Sigmoid colon (tissue), 7 donors: Measurements from ENCODE around the gene CNDP1. TPM values are rescaled to one million over a fixed set of nuclear protein-coding genes. Genes with fewer than 3 reads are reported as not detected.
A peak's percentile ranks its signal among the peaks of the same experiment; 100 is the strongest.

Experiments
- DNase-seq: peaks from one replicate; pipeline ENCODE4 v3.0.0-alpha.2; 2019
- H3K27ac ChIP-seq, 4 donors: fragments of 200-600 bp; sonication (generic); one replicate each; pipeline ENCODE4 v1.5.1; 2016 to 2019; ENCODE audit warnings: mild to moderate bottlenecking in 1 of 4
- H3K27me3 ChIP-seq, 3 donors: fragments of 200-600 bp; sonication (generic); one replicate each; pipeline ENCODE4 v1.5.1; 2019; ENCODE audit warnings: mild to moderate bottlenecking in 1 of 3
- H3K36me3 ChIP-seq, 4 donors: fragments of 200-600 bp; sonication (generic); one replicate each; pipeline ENCODE4 v1.5.1; 2016 to 2019
- H3K4me1 ChIP-seq, 4 donors: fragments of 200-600 bp; sonication (generic); one replicate each; pipeline ENCODE4 v1.5.1; 2017 to 2019
- H3K4me3 ChIP-seq, 4 donors: fragments of 200-600 bp; sonication (generic); one replicate each; pipeline ENCODE4 v1.5.1; 2017 to 2019; ENCODE audit warnings: mild to moderate bottlenecking in 2 of 4, moderate library complexity in 1 of 4
- H3K9me3 ChIP-seq, 4 donors: fragments of 200-600 bp in 3 of 4; sonication (generic) in 3 of 4; one replicate each; pipeline versions ENCODE4 v1.5.1 to v1.6.1; 2013 to 2019
- CTCF ChIP-seq, 4 experiments: fragments of 450-650 bp in 3 of 4; fragments of 200-600 bp in 1 of 4; IDR thresholded peaks; one replicate each; pipeline ENCODE4 v1.5.1; 2016 to 2019; ENCODE audit warnings: antibody characterized with exemption in 4 of 4, mild to moderate bottlenecking in 3 of 4, moderate library complexity in 2 of 4
- EP300 ChIP-seq, 4 donors: sonication (generic); formaldehyde crosslinking; IDR thresholded peaks; one replicate each; pipeline ENCODE4 v1.6.1; 2017; ENCODE audit warnings: antibody characterized with exemption in 4 of 4
- POLR2A ChIP-seq, 2 donors: fragments of 450-650 bp; IDR thresholded peaks; one replicate each; pipeline ENCODE4 v1.6.1; 2016; ENCODE audit warnings: antibody characterized with exemption in 2 of 2, mild to moderate bottlenecking in 2 of 2, moderate library complexity in 2 of 2
- POLR2AphosphoS5 ChIP-seq, 4 donors: sonication (generic); formaldehyde crosslinking; IDR thresholded peaks; one replicate each; pipeline ENCODE4 v1.6.1; 2017; ENCODE audit warnings: antibody characterized with exemption in 4 of 4
- WGBS, 2 donors: extraction: QIAGEN DNeasy Blood & Tissue Kit; methylation state at CpG; one replicate each; pipeline ENCODE4 v1.1.7; 2013; 5-methylcytosine and 5-hydroxymethylcytosine counted together
- intact Hi-C: fragments of 100-400 bp; cut with DNase I; formaldehyde crosslinking; loops from one replicate; pipeline ENCODE4 v1.15.1; 2023
- polyA plus RNA-seq, 3 donors: library from polyadenylated mRNA; stranded (reverse); fragments of 200-250 nt; gene quantifications; one replicate each; pipeline ENCODE4 v1.2.3, GENCODE V29; 2013
- total RNA-seq, 4 donors: library from RNA; depleted of rRNA; stranded (reverse); fragments of >200 nt; gene quantifications; one replicate each; pipeline ENCODE4 v1.1.0, GENCODE V29; 2016
- donor health status: healthy with polysubstance abuse.
- donor health status: Bipolar disorder and iron deficiency.
- donor health status: healthy.

The CNDP1 gene
- total and polyA plus RNA-seq, 7 donors: 0.10 to 0.60 TPM; not detected in 5

- Histone ChIP-seq H3K36me3 (no peaks in the 10 kb centered on the region), H3K9me3 (no peaks in the 10 kb centered on the region), H3K4me1 (peaks cover 0 to 7% (median 2%) of the 10 kb centered on the region in 4 donors), H3K4me3 (no peak overlapping the region), H3K27me3 (no peaks in the 10 kb centered on the region), H3K27ac (no peak overlapping the region)
- TF ChIP-seq POLR2AphosphoS5 (IDR thresholded peaks at IDR 0.05) (no peak), EP300 (IDR thresholded peaks at IDR 0.05) (no peak), CTCF (IDR thresholded peaks at IDR 0.05) (no peak), POLR2A (IDR thresholded peaks at IDR 0.05) (no peak)
- intact Hi-C loops: no loop called here
- DNase-seq: no peak
- WGBS, 2 donors: 60 to 66% methylated on average over 7 of the region's 7 CpGs
Observed at GRCh38 chr18:74616494-74616893, 82.2 kb downstream of the CNDP1 start.

- DNase-seq: no peak
- peaks cover 0 to 7% (median 2%) of the 10 kb centered on the region in 4 donors for H3K4me1 ChIP-seq
- TF ChIP-seq POLR2AphosphoS5 (IDR thresholded peaks at IDR 0.05) (no peak), EP300 (IDR thresholded peaks at IDR 0.05) (no peak), CTCF (IDR thresholded peaks at IDR 0.05) (no peak), POLR2A (IDR thresholded peaks at IDR 0.05) (no peak)
- H3K27ac ChIP-seq: no peak overlapping the region
- H3K9me3 ChIP-seq: no peaks in the 10 kb centered on the region
- H3K36me3 ChIP-seq: no peaks in the 10 kb centered on the region
- no peaks in the 10 kb centered on the region for H3K27me3 ChIP-seq
- 84 to 87% methylated on average over 2 of the region's 2 CpGs for WGBS, 2 donors
- no peak overlapping the region for H3K4me3 ChIP-seq
- intact Hi-C loops: no loop called here
Observed at GRCh38 chr18:74617486-74617885, 83.2 kb downstream of the CNDP1 start.

GRCh38 chr18:74622072-74622471 lies 87.8 kb downstream of the CNDP1 start:
- H3K9me3 ChIP-seq: no peaks in the 10 kb centered on the region
- intact Hi-C loops: no loop called here
- 77 to 84% methylated on average over 9 of the region's 9 CpGs for WGBS, 2 donors
- no peaks in the 10 kb centered on the region for H3K27me3 ChIP-seq
- no peak overlapping the region for H3K27ac ChIP-seq
- no peaks in the 10 kb centered on the region for H3K36me3 ChIP-seq
- H3K4me1 ChIP-seq: peaks cover 0 to 32% (median 2%) of the 10 kb centered on the region in 4 donors
- DNase-seq: no peak
- H3K4me3 ChIP-seq: no peak overlapping the region
- TF ChIP-seq POLR2A (IDR thresholded peaks at IDR 0.05) (no peak), POLR2AphosphoS5 (IDR thresholded peaks at IDR 0.05) (no peak), CTCF (IDR thresholded peaks at IDR 0.05) (no peak), EP300 (IDR thresholded peaks at IDR 0.05) (no peak)

GRCh38 chr18:74623047-74623816 lies 88.9 kb downstream of the CNDP1 start:
- H3K36me3 ChIP-seq: no peaks in the 10 kb centered on the region
- intact Hi-C loops: no loop called here

More at GRCh38 chr18:74623047-74623816, 88.9 kb downstream of the CNDP1 start:
- WGBS, 2 donors: 68 to 82% methylated on average over 24 of the region's 24 CpGs
- H3K4me3 ChIP-seq: no peak overlapping the region
- no peak overlapping the region for H3K27ac ChIP-seq
- no peaks in the 10 kb centered on the region for H3K27me3 ChIP-seq
- peaks cover 0 to 36% (median 2%) of the 10 kb centered on the region in 4 donors for H3K4me1 ChIP-seq
- no peak for DNase-seq
- TF ChIP-seq EP300 (IDR thresholded peaks at IDR 0.05) (no peak), CTCF (IDR thresholded peaks at IDR 0.05) (peak in 2 of 4 experiments; percentile 8 to 42)
- no peaks in the 10 kb centered on the region for H3K9me3 ChIP-seq
